ENCODE data around the gene MALT1.
"Not testable (repeated sequence)": the region's sequence is repeated elsewhere in the genome, so short reads cannot be mapped to it uniquely, and the experiment has no call there.

The MALT1 gene

GRCh38 chr18:58732471-58732870 lies 61.2 kb downstream of the MALT1 start:
- DNase-seq (ENCODE audit: low read depth in 2 of 3, low spot score in 2 of 3), result no peak

GRCh38 chr18:58733866-58734265 lies 62.6 kb downstream of the MALT1 start:
- no peak for DNase-seq (ENCODE audit: low read depth in 2 of 3, low spot score in 2 of 3)

- DNase-seq (ENCODE audit: low read depth in 2 of 3, low spot score in 2 of 3), result no peak
Measured at GRCh38 chr18:58738322-58738721, 67.1 kb downstream of the MALT1 start.

- no peak for DNase-seq (ENCODE audit: low read depth in 2 of 3, low spot score in 2 of 3)
Measured at GRCh38 chr18:58745914-58746313, 74.6 kb downstream of the MALT1 start.

GRCh38 chr18:58748899-58749595 lies 77.8 kb downstream of the MALT1 start:
- no peak for DNase-seq (ENCODE audit: low read depth in 2 of 3, low spot score in 2 of 3)

GRCh38 chr18:58753976-58754375 lies 82.7 kb downstream of the MALT1 start:
- no peak for DNase-seq (ENCODE audit: low read depth in 2 of 3, low spot score in 2 of 3)

- no peak for DNase-seq (ENCODE audit: low read depth in 2 of 3, low spot score in 2 of 3)
Measured at GRCh38 chr18:58754544-58755068, 83.3 kb downstream of the MALT1 start.

- no peak for DNase-seq (ENCODE audit: low read depth in 2 of 3, low spot score in 2 of 3)
Measured at GRCh38 chr18:58755304-58756010, 84.2 kb downstream of the MALT1 start.

- DNase-seq (ENCODE audit: low read depth in 2 of 3, low spot score in 2 of 3), result no peak
Measured at GRCh38 chr18:58756148-58756547, 84.9 kb downstream of the MALT1 start.

- no peak for DNase-seq (ENCODE audit: low read depth in 2 of 3, low spot score in 2 of 3)
Measured at GRCh38 chr18:58756596-58757240, 85.5 kb downstream of the MALT1 start.

- not testable (repeated sequence) for DNase-seq (ENCODE audit: low read depth in 2 of 3, low spot score in 2 of 3)
Measured at GRCh38 chr18:58757351-58757750, 86.1 kb downstream of the MALT1 start.

GRCh38 chr18:58758046-58758445 lies 86.8 kb downstream of the MALT1 start:
- DNase-seq (ENCODE audit: low read depth in 2 of 3, low spot score in 2 of 3), result no peak

GRCh38 chr18:58758606-58759005 lies 87.3 kb downstream of the MALT1 start:
- no peak for DNase-seq (ENCODE audit: low read depth in 2 of 3, low spot score in 2 of 3)

GRCh38 chr18:58761241-58761969 lies 90.1 kb downstream of the MALT1 start:
- DNase-seq (ENCODE audit: low read depth in 2 of 3, low spot score in 2 of 3), result no peak

- no peak for DNase-seq (ENCODE audit: low read depth in 2 of 3, low spot score in 2 of 3)
Measured at GRCh38 chr18:58761970-58762780, 90.9 kb downstream of the MALT1 start.

- no peak for DNase-seq (ENCODE audit: low read depth in 2 of 3, low spot score in 2 of 3)
Measured at GRCh38 chr18:58762781-58763171, 91.5 kb downstream of the MALT1 start.

GRCh38 chr18:58766164-58766563 lies 94.9 kb downstream of the MALT1 start:
- no peak for DNase-seq (ENCODE audit: low read depth in 2 of 3, low spot score in 2 of 3)

- no peak for DNase-seq (ENCODE audit: low read depth in 2 of 3, low spot score in 2 of 3)
Measured at GRCh38 chr18:58766946-58767345, 95.7 kb downstream of the MALT1 start.

GRCh38 chr18:58768293-58768974 lies 97.2 kb downstream of the MALT1 start:
- DNase-seq (ENCODE audit: low read depth in 2 of 3, low spot score in 2 of 3), result peak; percentile 36 to 52 (median 50)

GRCh38 chr18:58769321-58769720 lies 98.1 kb downstream of the MALT1 start:
- no peak for DNase-seq (ENCODE audit: low read depth in 2 of 3, low spot score in 2 of 3)

All from activated CD8-positive, alpha-beta memory T cell treated with anti-CD3 and anti-CD28 coated beads for 48 hours (primary cell).